ENCODE data around the gene FRAT2. TPM values are rescaled to one million over a fixed set of nuclear protein-coding genes. Genes with fewer than 3 reads are reported as not detected.
"Not testable (repeated sequence)": the region's sequence is repeated elsewhere in the genome, so short reads cannot be mapped to it uniquely, and the experiment has no call there.

The FRAT2 gene
- total RNA-seq, 6 donors from 2014 or later = 19.0 to 33.3 (median 29.5) TPM

DNA sequence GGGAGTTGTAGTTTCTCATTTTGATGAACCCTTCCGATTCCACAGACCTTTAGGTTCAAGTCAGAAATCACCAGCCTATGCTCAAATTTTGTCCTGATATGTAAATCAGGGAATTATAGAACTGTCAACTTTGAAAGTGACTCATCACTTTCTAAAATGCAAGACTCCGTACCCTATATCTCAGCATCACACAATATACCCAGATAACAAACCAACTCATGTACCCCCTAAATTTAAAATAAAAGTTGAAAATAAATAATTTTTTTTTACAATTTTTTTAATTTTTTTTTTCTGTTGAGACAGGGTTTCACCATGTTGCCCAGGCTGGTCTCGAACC lies 41.7 kb downstream of the FRAT2 start:
- Histone ChIP-seq H3K27me3 (no peaks in the 10 kb centered on the region), H3K4me1 (peaks cover 6 to 21% (median 8%) of the 10 kb centered on the region in 4 donors), H3K9me3 (no peaks in the 10 kb centered on the region), H3K27ac (peak overlapping the region in 1 of 4 donors; percentile 96), H3K36me3 (peaks cover 0 to under 1% (median 0%) of the 10 kb centered on the region in 4 donors), H3K4me3 (peak overlapping the region in 1 of 4 donors; percentile 76)
- TF ChIP-seq POLR2AphosphoS5 (IDR thresholded peaks at IDR 0.05) (no peak), POLR2A (IDR thresholded peaks at IDR 0.05) (no peak), EP300 (IDR thresholded peaks at IDR 0.05) (no peak)
- TF ChIP-seq, protein P1, sequence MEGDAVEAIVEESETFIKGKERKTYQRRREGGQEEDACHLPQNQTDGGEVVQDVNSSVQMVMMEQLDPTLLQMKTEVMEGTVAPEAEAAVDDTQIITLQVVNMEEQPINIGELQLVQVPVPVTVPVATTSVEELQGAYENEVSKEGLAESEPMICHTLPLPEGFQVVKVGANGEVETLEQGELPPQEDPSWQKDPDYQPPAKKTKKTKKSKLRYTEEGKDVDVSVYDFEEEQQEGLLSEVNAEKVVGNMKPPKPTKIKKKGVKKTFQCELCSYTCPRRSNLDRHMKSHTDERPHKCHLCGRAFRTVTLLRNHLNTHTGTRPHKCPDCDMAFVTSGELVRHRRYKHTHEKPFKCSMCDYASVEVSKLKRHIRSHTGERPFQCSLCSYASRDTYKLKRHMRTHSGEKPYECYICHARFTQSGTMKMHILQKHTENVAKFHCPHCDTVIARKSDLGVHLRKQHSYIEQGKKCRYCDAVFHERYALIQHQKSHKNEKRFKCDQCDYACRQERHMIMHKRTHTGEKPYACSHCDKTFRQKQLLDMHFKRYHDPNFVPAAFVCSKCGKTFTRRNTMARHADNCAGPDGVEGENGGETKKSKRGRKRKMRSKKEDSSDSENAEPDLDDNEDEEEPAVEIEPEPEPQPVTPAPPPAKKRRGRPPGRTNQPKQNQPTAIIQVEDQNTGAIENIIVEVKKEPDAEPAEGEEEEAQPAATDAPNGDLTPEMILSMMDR (IDR thresholded peaks at IDR 0.05) = no peak
- no peak for ATAC-seq (ENCODE audit: low FRiP score in 2 of 2)
- DNase-seq = no peak
- WGBS, 2 donors = 61 to 66% methylated on average over 3 of the region's 3 CpGs

DNA sequence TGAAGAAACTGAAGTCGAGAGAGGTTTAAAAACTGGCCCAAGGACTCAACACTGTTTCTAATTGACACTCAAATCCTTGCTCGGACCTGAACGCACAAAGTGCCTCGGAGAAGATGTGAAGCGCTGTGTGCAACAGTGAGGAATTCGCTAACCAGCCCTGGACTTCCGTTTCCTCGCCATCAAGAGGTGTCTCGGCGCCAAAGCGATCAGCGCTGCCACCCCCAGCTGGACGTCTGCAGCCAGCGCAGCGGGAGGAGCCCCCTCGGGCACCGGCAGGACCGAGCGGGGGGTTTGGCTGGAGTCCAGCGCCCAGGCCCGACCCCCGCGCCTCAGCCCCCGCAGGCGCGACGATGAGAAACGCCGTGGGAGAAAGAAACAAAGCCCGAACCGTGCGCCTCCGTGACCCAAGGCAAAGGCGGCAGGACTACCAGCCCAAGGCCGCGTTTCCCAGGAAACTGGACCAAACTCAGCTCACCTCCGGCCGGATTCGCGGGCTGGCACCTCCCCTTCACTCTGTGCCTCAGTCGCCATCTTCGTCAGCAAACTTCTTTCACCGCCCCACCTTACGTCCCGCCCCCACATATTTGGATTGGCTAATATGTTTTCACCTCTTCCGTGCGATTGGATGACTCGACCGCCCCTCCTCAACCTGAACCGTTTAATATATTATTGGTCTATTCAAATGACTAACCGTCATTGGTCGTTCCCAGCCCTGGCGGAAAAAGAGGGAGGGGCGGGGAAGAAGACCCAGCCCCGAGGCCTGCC lies 42.2 kb downstream of the FRAT2 start, which contains the start of gene ARHGAP19:
Gene ARHGAP19 (minus strand): TSS at position 541 of the 765 bp plus-strand sequence. CDS start 10 bp downstream, at position 531.
- peak within 1 kb of the TSS; percentile 64 to 100 (median 84) for H3K4me3 ChIP-seq
- H3K27ac ChIP-seq = peak within 1 kb of the TSS; percentile 90 to 96 (median 93)
- peaks cover 6 to 17% (median 8%) of the 10 kb centered on the region in 4 donors for H3K4me1 ChIP-seq
- no peaks in the 10 kb centered on the region for H3K9me3 ChIP-seq
- ATAC-seq (ENCODE audit: low FRiP score in 2 of 2) (peak; percentile 99 to 100), DNase-seq (peak; percentile 92 to 95)
- TF ChIP-seq, protein P1 (IDR thresholded peaks at IDR 0.05) = peak in 4 of 6 experiments; percentile 12 to 44 (median 18)
- peak in 3 of 4 donors; percentile 59 to 93 (median 85) for TF ChIP-seq POLR2A (IDR thresholded peaks at IDR 0.05)
- peak; percentile 32 to 84 for TF ChIP-seq POLR2AphosphoS5 (IDR thresholded peaks at IDR 0.05)
- peak in 1 of 4 donors; percentile 32 for TF ChIP-seq EP300 (IDR thresholded peaks at IDR 0.05)
- no peaks in the 10 kb centered on the region for H3K27me3 ChIP-seq
- peaks cover 0 to 5% (median 3%) of the 10 kb centered on the region in 4 donors for H3K36me3 ChIP-seq
- 0% methylated on average over 52 of the region's 55 CpGs for WGBS, 2 donors

DNA sequence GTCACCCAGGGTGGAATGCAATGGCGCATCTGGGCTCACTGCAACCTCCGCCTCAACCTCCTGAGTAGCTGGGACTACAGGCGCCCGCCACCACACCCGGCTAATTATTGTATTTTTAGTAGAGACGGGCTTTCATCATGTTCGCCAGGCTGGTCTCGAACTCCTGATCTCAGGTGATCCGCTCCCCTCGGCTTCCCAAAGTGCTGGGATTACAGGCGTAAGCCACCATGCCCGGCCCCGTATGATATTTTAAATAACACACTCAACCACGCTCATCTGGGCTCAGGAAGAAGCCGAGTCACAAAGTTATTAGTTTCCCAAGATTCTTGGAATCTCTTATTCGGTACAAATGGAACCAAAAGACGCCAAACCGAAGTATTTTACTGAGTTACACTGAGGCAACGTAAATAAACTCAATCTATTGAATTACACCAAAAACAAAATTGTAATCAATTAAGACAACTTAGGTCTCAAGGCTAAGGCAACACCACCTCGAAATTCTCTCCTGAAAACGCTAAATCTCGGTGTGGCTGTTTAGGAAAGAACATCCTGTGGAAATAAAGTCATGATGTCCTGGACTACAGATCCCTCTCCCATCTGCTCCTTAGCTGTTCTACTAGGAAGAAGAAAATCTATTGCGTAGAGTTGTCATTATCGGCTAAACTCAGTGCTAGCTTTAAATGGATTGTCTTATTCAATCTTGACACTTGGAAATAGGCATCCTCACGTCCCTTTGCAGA lies 43.0 kb downstream of the FRAT2 start:
- no peaks in the 10 kb centered on the region for H3K27me3 ChIP-seq
- TF ChIP-seq POLR2AphosphoS5 (IDR thresholded peaks at IDR 0.05) = no peak
- TF ChIP-seq POLR2A (IDR thresholded peaks at IDR 0.05) = no peak
- TF ChIP-seq EP300 (IDR thresholded peaks at IDR 0.05) = no peak
- TF ChIP-seq, protein P1 (IDR thresholded peaks at IDR 0.05) = no peak
- H3K27ac ChIP-seq = peak overlapping the region; percentile 90 to 96 (median 93)
- DNase-seq (no peak), ATAC-seq (ENCODE audit: low FRiP score in 2 of 2) (peak in 1 of 2 donors; percentile 23)
- 59 to 63% methylated on average over 25 of the region's 25 CpGs for WGBS, 2 donors
- peaks cover 6 to 17% (median 8%) of the 10 kb centered on the region in 4 donors for H3K4me1 ChIP-seq
- peaks cover 0 to 6% (median 4%) of the 10 kb centered on the region in 4 donors for H3K36me3 ChIP-seq
- no peaks in the 10 kb centered on the region for H3K9me3 ChIP-seq
- H3K4me3 ChIP-seq = peak overlapping the region; percentile 64 to 100 (median 84)

DNA sequence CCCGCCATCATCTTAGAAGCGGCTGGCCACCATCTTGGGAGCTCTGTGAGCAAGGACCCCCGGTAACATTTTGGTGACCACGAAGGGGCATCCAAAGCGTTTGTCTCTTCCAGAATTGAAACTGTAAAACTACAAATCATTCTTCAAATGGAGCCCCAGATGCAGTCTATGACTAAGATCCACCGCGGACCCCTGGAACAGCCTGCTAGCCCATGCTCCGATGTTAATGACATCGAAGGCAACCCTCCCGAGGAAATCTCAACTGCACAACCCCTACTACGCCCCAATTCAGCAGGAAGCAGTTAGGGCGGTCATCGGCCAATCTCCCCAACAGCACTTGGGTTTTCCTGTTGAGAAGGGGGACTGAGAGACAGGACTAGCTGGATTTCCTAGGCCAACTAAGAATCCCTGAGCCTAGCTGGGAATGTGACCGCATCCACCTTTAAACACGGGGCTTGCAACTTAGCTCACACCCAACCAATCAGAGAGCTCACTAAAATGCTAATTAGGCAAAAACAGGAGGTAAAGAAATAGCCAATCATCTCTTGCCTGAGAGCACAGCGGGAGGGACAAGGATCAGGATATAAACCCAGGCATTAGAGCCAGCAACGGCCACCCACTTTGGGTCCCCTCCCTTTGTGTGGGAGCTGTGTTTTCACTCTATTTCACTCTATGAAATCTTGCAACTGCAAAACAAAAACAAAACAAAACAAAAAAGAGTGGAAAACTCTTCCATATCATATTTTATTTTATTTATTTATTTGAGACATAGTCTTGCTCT lies 43.8 kb downstream of the FRAT2 start:
- DNase-seq; H3K9me3 ChIP-seq; ATAC-seq (ENCODE audit: low FRiP score in 2 of 2); H3K27me3 ChIP-seq; H3K36me3 ChIP-seq: not testable (repeated sequence)
- Histone ChIP-seq H3K27ac (peak overlapping the region in 2 of 4 donors; percentile 90 to 96), H3K4me3 (peak overlapping the region in 1 of 4 donors; percentile 100), H3K4me1 (peaks cover 6 to 17% (median 8%) of the 10 kb centered on the region in 4 donors)
- WGBS, 2 donors = 90 to 94% methylated on average over 4 to 17 of the region's 17 CpGs

DNA sequence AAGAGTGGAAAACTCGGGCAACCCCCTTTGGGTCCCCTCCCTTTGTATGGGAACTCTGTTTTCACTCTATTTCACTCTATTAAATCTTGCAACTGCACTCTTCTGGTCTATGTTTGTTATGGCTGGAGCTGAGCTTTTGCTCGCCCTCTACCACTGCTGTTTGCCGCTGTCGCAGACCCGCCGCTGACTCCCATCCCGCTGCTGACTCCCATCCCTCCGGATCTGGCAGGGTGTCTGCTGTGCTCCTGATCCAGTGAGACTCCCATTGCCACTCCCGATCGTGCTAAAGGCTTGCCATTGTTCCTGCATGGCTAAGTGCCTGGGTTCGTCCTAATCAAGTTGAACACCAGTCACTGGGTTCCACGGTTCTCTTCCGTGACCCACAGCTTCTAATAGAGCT lies 44.5 kb downstream of the FRAT2 start:
- H3K4me3 ChIP-seq; H3K36me3 ChIP-seq; ATAC-seq (ENCODE audit: low FRiP score in 2 of 2); H3K27me3 ChIP-seq; H3K9me3 ChIP-seq; H3K27ac ChIP-seq: not testable (repeated sequence)
- 96 to 98% methylated on average over 11 to 13 of the region's 13 CpGs for WGBS, 2 donors
- DNase-seq = peak in 1 of 2 donors; percentile 58
- peaks cover 6 to 17% (median 8%) of the 10 kb centered on the region in 4 donors for H3K4me1 ChIP-seq

Small RNAs within 50 kb of the gene (small RNA-seq; reads per million reads assigned to genes)
- 0 reads per million in 4 donors for gene RF00017

Other genes starting within 250 kb of the FRAT2 start
- 1 to 10 TPM in 1 of 6 donors, under 1 TPM in 4, not detected in 1; 0.30 to 1.6 (median 0.54) TPM for gene SLIT1, start 148.8 kb downstream of the FRAT2 start, total RNA-seq
- gene ARHGAP19, start 42.1 kb downstream of the FRAT2 start, total RNA-seq = 10 to 100 TPM in 3 of 6 donors, 1 to 10 TPM in 3; 3.8 to 19.9 (median 10.9) TPM
- 10 to 100 TPM in 5 of 6 donors, 1 to 10 TPM in 1; 8.9 to 20.2 (median 15.4) TPM for gene FRAT1, start 15.5 kb downstream of the FRAT2 start, total RNA-seq
- gene RRP12, start 66.6 kb upstream of the FRAT2 start, total RNA-seq = 10 to 100 TPM; 20.4 to 38.2 (median 28.9) TPM
- 100 to 1,000 TPM in 5 of 6 donors, 10 to 100 TPM in 1; 55.5 to 184 (median 137) TPM for gene PGAM1, start 91.5 kb upstream of the FRAT2 start, total RNA-seq
- 10 to 100 TPM; 19.5 to 30.4 (median 28.1) TPM for gene EXOSC1, start 111.3 kb upstream of the FRAT2 start, total RNA-seq
- gene ZDHHC16, start 111.4 kb upstream of the FRAT2 start, total RNA-seq = 10 to 100 TPM; 40.0 to 84.7 (median 60.1) TPM
- gene MMS19, start 163.7 kb upstream of the FRAT2 start, total RNA-seq = 100 to 1,000 TPM in 1 of 6 donors, 10 to 100 TPM in 5; 62.5 to 148 (median 77.0) TPM
- gene UBTD1, start 164.2 kb upstream of the FRAT2 start, total RNA-seq = 10 to 100 TPM; 40.6 to 93.1 (median 67.3) TPM
- gene ANKRD2, start 238.1 kb upstream of the FRAT2 start, total RNA-seq = 1 to 10 TPM in 3 of 6 donors, under 1 TPM in 2, not detected in 1; 0.67 to 2.4 (median 1.1) TPM
- gene HOGA1, start 249.7 kb upstream of the FRAT2 start, total RNA-seq = 1 to 10 TPM in 5 of 6 donors, under 1 TPM in 1; 0.39 to 4.2 (median 1.9) TPM